NCI-H2196 treated with DMSO at 0.1 percent for 48 hours (cell line): ENCODE measurements around the gene PLXNA2.
A peak's percentile ranks its signal among the peaks of the same experiment; 100 is the strongest.

Experiments
- DNase-seq: peaks from one replicate; lab custom pipeline; 2025; ENCODE audit not compliant: unreplicated experiment; lab: John Stamatoyannopoulos, UW

The PLXNA2 gene

GRCh38 chr1:208207388-208208131 lies 36.6 kb downstream of the PLXNA2 start:
- peak; percentile 5 for DNase-seq

- no peak for DNase-seq
Measured at GRCh38 chr1:208206092-208206698, 38.0 kb downstream of the PLXNA2 start.

- no peak for DNase-seq
Measured at GRCh38 chr1:208205216-208206013, 38.8 kb downstream of the PLXNA2 start.

GRCh38 chr1:208204779-208205178 lies 39.4 kb downstream of the PLXNA2 start:
- DNase-seq = no peak

GRCh38 chr1:208203848-208204609 lies 40.2 kb downstream of the PLXNA2 start:
- DNase-seq = peak; percentile 51

GRCh38 chr1:208203127-208203847 lies 40.9 kb downstream of the PLXNA2 start:
- DNase-seq = peak; percentile 74

- DNase-seq = no peak
Measured at GRCh38 chr1:208202333-208202995, 41.7 kb downstream of the PLXNA2 start.

GRCh38 chr1:208201229-208201628 lies 43.0 kb downstream of the PLXNA2 start:
- DNase-seq = no peak

GRCh38 chr1:208200116-208200515 lies 44.1 kb downstream of the PLXNA2 start:
- no peak for DNase-seq

GRCh38 chr1:208198236-208198635 lies 45.9 kb downstream of the PLXNA2 start:
- DNase-seq = no peak

- DNase-seq = no peak
Measured at GRCh38 chr1:208194944-208195343, 49.2 kb downstream of the PLXNA2 start.

GRCh38 chr1:208192995-208193394 lies 51.2 kb downstream of the PLXNA2 start:
- no peak for DNase-seq

GRCh38 chr1:208190784-208191183 lies 53.4 kb downstream of the PLXNA2 start:
- no peak for DNase-seq

GRCh38 chr1:208189716-208190115 lies 54.5 kb downstream of the PLXNA2 start:
- no peak for DNase-seq

GRCh38 chr1:208189183-208189582 lies 55.0 kb downstream of the PLXNA2 start:
- no peak for DNase-seq

GRCh38 chr1:208188607-208189006 lies 55.6 kb downstream of the PLXNA2 start:
- DNase-seq = no peak

- DNase-seq = no peak
Measured at GRCh38 chr1:208187499-208188041, 56.6 kb downstream of the PLXNA2 start.

- no peak for DNase-seq
Measured at GRCh38 chr1:208185801-208186231, 58.4 kb downstream of the PLXNA2 start.

GRCh38 chr1:208184966-208185654 lies 59.1 kb downstream of the PLXNA2 start:
- DNase-seq = no peak
